Breast epithelium (tissue), 4 donors: Measurements from ENCODE around the gene WHRN. TPM values are rescaled to one million over a fixed set of nuclear protein-coding genes. Genes with fewer than 3 reads are reported as not detected.

ENCODE experiments used
- DNase-seq, 2 donors: peaks; one replicate each; pipeline ENCODE4 v3.0.0-alpha.2; 2019; ENCODE audit warnings: low spot score in 2 of 2
- H3K27ac ChIP-seq, 2 donors: fragments of 200-600 bp; sonication (generic) in 1 of 2; one replicate each; pipeline ENCODE4 v1.5.1; 2016 to 2019; ENCODE audit warnings: mild to moderate bottlenecking in 1 of 2
- H3K27me3 ChIP-seq, 2 donors: fragments of 200-600 bp; sonication (generic) in 1 of 2; one replicate each; pipeline versions ENCODE4 v1.5.1 to v1.6.0; 2017 to 2019; ENCODE audit warnings: control low read depth in 1 of 2, mild to moderate bottlenecking in 1 of 2
- H3K36me3 ChIP-seq: fragments of 200-600 bp; one replicate; pipeline ENCODE4 v1.5.1; 2019
- H3K4me1 ChIP-seq, 2 donors: fragments of 200-600 bp; sonication (generic); one replicate each; pipeline ENCODE4 v1.5.1; 2016 to 2019; ENCODE audit warnings: control low read depth in 1 of 2
- H3K4me3 ChIP-seq, 3 donors: fragments of 200-600 bp; sonication (generic); 1 replicate in 2 of 3; 2 replicates in 1 of 3; pipeline ENCODE4 v1.5.1; 2016 to 2019; ENCODE audit warnings: mild to moderate bottlenecking in 3 of 3, moderate library complexity in 2 of 3
- H3K9me3 ChIP-seq, 2 donors: fragments of 200-600 bp; sonication (generic) in 1 of 2; one replicate each; pipeline ENCODE4 v1.5.1; 2016 to 2019; ENCODE audit warnings: control low read depth in 1 of 2
- CTCF ChIP-seq, 3 donors: fragments of 450-650 bp; IDR thresholded peaks; one replicate each; pipeline ENCODE4 v1.5.1; 2016 to 2017; ENCODE audit warnings: antibody characterized with exemption in 3 of 3, mild to moderate bottlenecking in 3 of 3, moderate library complexity in 3 of 3
- POLR2A ChIP-seq: fragments of 450-650 bp; IDR thresholded peaks from one replicate; pipeline ENCODE4 v1.6.1; 2016; ENCODE audit warnings: antibody characterized with exemption, mild to moderate bottlenecking, moderate library complexity
- POLR2AphosphoS5 ChIP-seq, 3 donors: sonication (generic); formaldehyde crosslinking; IDR thresholded peaks; one replicate each; pipeline ENCODE4 v1.6.1; 2017; ENCODE audit warnings: antibody characterized with exemption in 3 of 3
- intact Hi-C: fragments of 100-400 bp; cut with DNase I; formaldehyde crosslinking; loops from one replicate; pipeline ENCODE4 v1.15.1; 2023; ENCODE audit warnings: low total_unique reads
- total RNA-seq, 3 donors: library from RNA; depleted of rRNA; stranded (reverse); fragments of >200 nt; gene quantifications; one replicate each; pipeline ENCODE4 v1.1.0, GENCODE V29; 2016

Gene WHRN
- total RNA-seq, 3 donors from 2014 or later = 2.4 to 16.4 (median 15.1) TPM

GRCh38 chr9:114486205-114486963 is 18.9 kb downstream of the WHRN start:
- no peaks in the 10 kb centered on the region for H3K36me3 ChIP-seq
- H3K27ac ChIP-seq = no peak overlapping the region
- no peak overlapping the region for H3K4me3 ChIP-seq
- H3K9me3 ChIP-seq = no peaks in the 10 kb centered on the region
- no peaks in the 10 kb centered on the region for H3K27me3 ChIP-seq
- no peaks in the 10 kb centered on the region for H3K4me1 ChIP-seq
- no peak for DNase-seq
- intact Hi-C loops = no loop called here
- no peak for TF ChIP-seq POLR2AphosphoS5 (IDR thresholded peaks at IDR 0.05)
- no peak for TF ChIP-seq CTCF (IDR thresholded peaks at IDR 0.05)
- no peak for TF ChIP-seq POLR2A

- no peak overlapping the region for H3K27ac ChIP-seq
- intact Hi-C loops = no loop called here
- no peaks in the 10 kb centered on the region for H3K36me3 ChIP-seq
- no peaks in the 10 kb centered on the region for H3K4me1 ChIP-seq
- no peak for DNase-seq
- H3K4me3 ChIP-seq = no peak overlapping the region
- no peaks in the 10 kb centered on the region for H3K9me3 ChIP-seq
- no peaks in the 10 kb centered on the region for H3K27me3 ChIP-seq
- TF ChIP-seq POLR2AphosphoS5 (IDR thresholded peaks at IDR 0.05) = no peak
- no peak for TF ChIP-seq POLR2A
- TF ChIP-seq CTCF (IDR thresholded peaks at IDR 0.05) = no peak
Observed at GRCh38 chr9:114484854-114485443, 20.3 kb downstream of the WHRN start.

GRCh38 chr9:114484215-114484853 is 20.9 kb downstream of the WHRN start:
- no peak for TF ChIP-seq POLR2AphosphoS5 (IDR thresholded peaks at IDR 0.05)
- no peak overlapping the region for H3K27ac ChIP-seq

GRCh38 chr9:114483499-114483898 is 21.8 kb downstream of the WHRN start:
- Histone ChIP-seq H3K27ac (no peak overlapping the region), H3K9me3 (no peaks in the 10 kb centered on the region), H3K4me1 (no peaks in the 10 kb centered on the region), H3K4me3 (no peak overlapping the region), H3K36me3 (no peaks in the 10 kb centered on the region), H3K27me3 (no peaks in the 10 kb centered on the region)
- no peak for DNase-seq
- intact Hi-C loops = no loop called here
- TF ChIP-seq POLR2A = no peak
- no peak for TF ChIP-seq CTCF (IDR thresholded peaks at IDR 0.05)
- TF ChIP-seq POLR2AphosphoS5 (IDR thresholded peaks at IDR 0.05) = no peak

More at GRCh38 chr9:114484215-114484853, 20.9 kb downstream of the WHRN start:
- no peak for DNase-seq
- Histone ChIP-seq H3K27me3 (no peaks in the 10 kb centered on the region), H3K4me3 (no peak overlapping the region), H3K9me3 (no peaks in the 10 kb centered on the region), H3K4me1 (no peaks in the 10 kb centered on the region), H3K36me3 (no peaks in the 10 kb centered on the region)
- intact Hi-C loops = no loop called here

GRCh38 chr9:114482593-114482992 is 22.7 kb downstream of the WHRN start:
- no peak for DNase-seq
- Histone ChIP-seq H3K36me3 (no peaks in the 10 kb centered on the region), H3K27ac (no peak overlapping the region), H3K4me3 (no peak overlapping the region), H3K27me3 (no peaks in the 10 kb centered on the region), H3K4me1 (no peaks in the 10 kb centered on the region), H3K9me3 (no peaks in the 10 kb centered on the region)
- intact Hi-C loops = no loop called here
- TF ChIP-seq POLR2A (no peak), POLR2AphosphoS5 (IDR thresholded peaks at IDR 0.05) (no peak), CTCF (IDR thresholded peaks at IDR 0.05) (no peak)
